ENCODE data around the gene NECTIN1. TPM values are rescaled to one million over a fixed set of nuclear protein-coding genes. Genes with fewer than 3 reads are reported as not detected.

Gene NECTIN1
- total RNA-seq, 2 experiments from 2014 or later, result 2.5 to 3.4 TPM

GRCh38 chr11:119723952-119724325, 5.1 kb downstream of the NECTIN1 start:
- Histone ChIP-seq H3K27me3 (ENCODE audit: control insufficient read depth in 1 of 2, insufficient read depth in 2 of 2, low read length in 2 of 2) (peaks cover 6 to 11% of the 10 kb centered on the region in 2 experiments), H3K4me1 (ENCODE audit: insufficient read depth, low read length) (peaks cover 15% of the 10 kb centered on the region), H3K36me3 (ENCODE audit: insufficient read depth, low read length) (no peaks in the 10 kb centered on the region), H3K4me3 (ENCODE audit: low read length) (no peak overlapping the region), H3K27ac (ENCODE audit: low read depth in 1 of 2, low read length in 2 of 2) (no peak overlapping the region), H3K9me3 (ENCODE audit: control insufficient read depth in 1 of 2, insufficient read depth in 1 of 2, low read length in 2 of 2) (peaks cover 0 to 5% of the 10 kb centered on the region in 2 experiments)
- Mint-ChIP-seq H3K36me3 (ENCODE audit: low read depth) (peaks cover 4% of the 10 kb centered on the region), H3K4me1 (ENCODE audit: low read depth) (peaks cover 5% of the 10 kb centered on the region), H3K27ac (no peak overlapping the region), H3K27me3 (peaks cover 8% of the 10 kb centered on the region), H3K9me3 (no peaks in the 10 kb centered on the region), H3K4me3 (no peak overlapping the region)
- DNase-seq, result no peak
- intact Hi-C loops (cut with DNase I, micrococcal nuclease), result loop anchor here in 1 of 2 experiments (10.0 kb wide), 1 partner anchor 339 kb away; the partner anchor contains the start of gene USP2
- no peak for ATAC-seq (ENCODE audit: poor library complexity)
- TF ChIP-seq CTCF (IDR thresholded peaks at IDR 0.05), result no peak
- ChIA-PET POLR2A (no interaction called here), CTCF (no interaction called here)

GRCh38 chr11:119723243-119723951, 5.6 kb downstream of the NECTIN1 start:
- Histone ChIP-seq H3K27me3 (ENCODE audit: control insufficient read depth in 1 of 2, insufficient read depth in 2 of 2, low read length in 2 of 2) (peaks cover 6 to 11% of the 10 kb centered on the region in 2 experiments), H3K36me3 (ENCODE audit: insufficient read depth, low read length) (no peaks in the 10 kb centered on the region), H3K4me3 (ENCODE audit: low read length) (no peak overlapping the region), H3K9me3 (ENCODE audit: control insufficient read depth in 1 of 2, insufficient read depth in 1 of 2, low read length in 2 of 2) (peaks cover 0 to 5% of the 10 kb centered on the region in 2 experiments), H3K27ac (ENCODE audit: low read depth in 1 of 2, low read length in 2 of 2) (no peak overlapping the region), H3K4me1 (ENCODE audit: insufficient read depth, low read length) (peaks cover 15% of the 10 kb centered on the region)
- ChIA-PET CTCF (interaction anchor here (0.6 kb wide), 1 partner anchor 9 kb away, joined by 3 read pairs; no protein-coding TSS in a partner anchor), POLR2A (no interaction called here)
- TF ChIP-seq CTCF (IDR thresholded peaks at IDR 0.05), result no peak
- peaks cover 4% of the 10 kb centered on the region for H3K36me3 Mint-ChIP-seq (ENCODE audit: low read depth)
- no peak overlapping the region for H3K4me3 Mint-ChIP-seq
- H3K27me3 Mint-ChIP-seq, result peaks cover 8% of the 10 kb centered on the region
- no peak for DNase-seq
- intact Hi-C loops (cut with DNase I, micrococcal nuclease), result loop anchor here in 1 of 2 experiments (10.0 kb wide), 1 partner anchor 339 kb away; the partner anchor contains the start of gene USP2
- no peaks in the 10 kb centered on the region for H3K9me3 Mint-ChIP-seq
- H3K27ac Mint-ChIP-seq, result no peak overlapping the region
- peaks cover 5% of the 10 kb centered on the region for H3K4me1 Mint-ChIP-seq (ENCODE audit: low read depth)
- ATAC-seq (ENCODE audit: poor library complexity), result no peak

- ATAC-seq (ENCODE audit: poor library complexity), result no peak
- intact Hi-C loops (cut with DNase I, micrococcal nuclease), result loop anchor here in 1 of 2 experiments (10.0 kb wide), 1 partner anchor 338 kb away; the partner anchor contains the start of gene USP2
- H3K27ac Mint-ChIP-seq, result no peak overlapping the region
- H3K4me3 Mint-ChIP-seq, result no peak overlapping the region
- Histone ChIP-seq H3K9me3 (ENCODE audit: control insufficient read depth in 1 of 2, insufficient read depth in 1 of 2, low read length in 2 of 2) (peaks cover 0 to under 1% of the 10 kb centered on the region in 2 experiments), H3K4me1 (ENCODE audit: insufficient read depth, low read length) (peaks cover 4% of the 10 kb centered on the region), H3K4me3 (ENCODE audit: low read length) (no peak overlapping the region), H3K27ac (ENCODE audit: low read depth in 1 of 2, low read length in 2 of 2) (no peak overlapping the region), H3K36me3 (ENCODE audit: insufficient read depth, low read length) (no peaks in the 10 kb centered on the region), H3K27me3 (ENCODE audit: control insufficient read depth in 1 of 2, insufficient read depth in 2 of 2, low read length in 2 of 2) (peaks cover 3 to 8% of the 10 kb centered on the region in 2 experiments)
- H3K9me3 Mint-ChIP-seq, result no peaks in the 10 kb centered on the region
- H3K36me3 Mint-ChIP-seq (ENCODE audit: low read depth), result no peaks in the 10 kb centered on the region
- ChIA-PET CTCF (interaction anchor here (0.6 kb wide), 1 partner anchor 10 kb away, joined by 3 read pairs; no protein-coding TSS in a partner anchor), POLR2A (no interaction called here)
- H3K4me1 Mint-ChIP-seq (ENCODE audit: low read depth), result no peaks in the 10 kb centered on the region
- no peak for TF ChIP-seq CTCF (IDR thresholded peaks at IDR 0.05)
- no peak for DNase-seq
- H3K27me3 Mint-ChIP-seq, result peaks cover 4% of the 10 kb centered on the region
Measured at GRCh38 chr11:119722281-119722794, 6.7 kb downstream of the NECTIN1 start.

Data from CD4-positive, alpha-beta T cell (primary cell).